ENCODE results near the gene ERC1.

Gene ERC1

DNA sequence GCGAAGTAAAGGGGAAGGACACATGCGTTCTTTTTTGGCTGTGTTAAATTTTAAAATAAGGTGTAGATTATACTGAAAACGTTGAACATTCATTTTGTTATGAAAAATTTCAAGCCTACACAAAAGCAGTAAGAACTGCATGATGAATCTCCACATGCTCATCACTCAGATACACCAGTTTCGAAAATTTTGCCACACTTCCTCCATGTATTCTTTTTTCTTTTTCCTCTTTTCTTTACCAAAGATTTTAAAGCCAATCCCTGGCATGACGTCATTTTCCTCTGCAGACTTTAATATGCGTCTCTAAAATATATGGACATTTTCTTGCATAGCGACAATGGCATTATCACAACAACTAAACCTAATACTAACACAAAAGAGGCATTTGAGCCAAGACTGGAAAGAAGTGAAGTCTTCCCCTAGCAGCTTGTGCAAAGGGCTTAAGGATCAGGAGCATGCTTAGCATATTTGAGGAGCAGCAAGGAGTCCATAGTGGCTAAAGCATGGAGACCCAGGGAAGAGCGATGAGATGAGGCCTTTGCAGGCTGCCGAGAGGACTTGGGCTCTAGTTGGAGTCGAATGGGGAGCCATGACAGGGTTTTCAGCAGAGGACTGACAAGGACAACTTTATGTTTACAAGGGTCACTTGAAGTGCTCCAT lies 111.9 kb downstream of the ERC1 start:
- Histone ChIP-seq H3K27ac (no peak overlapping the region), H3K4me1 (ENCODE audit: control insufficient read depth in 1 of 2, insufficient read depth in 1 of 2, low read depth in 1 of 2, low read length in 1 of 2) (peaks cover 8 to 19% of the 10 kb centered on the region in 2 experiments), H3K27me3 (no peaks in the 10 kb centered on the region), H3K36me3 (no peaks in the 10 kb centered on the region), H3K4me3 (ENCODE audit: low read depth in 1 of 2, low read length in 1 of 2) (no peak overlapping the region), H3K9me3 (no peaks in the 10 kb centered on the region)
- TF ChIP-seq, protein P1, sequence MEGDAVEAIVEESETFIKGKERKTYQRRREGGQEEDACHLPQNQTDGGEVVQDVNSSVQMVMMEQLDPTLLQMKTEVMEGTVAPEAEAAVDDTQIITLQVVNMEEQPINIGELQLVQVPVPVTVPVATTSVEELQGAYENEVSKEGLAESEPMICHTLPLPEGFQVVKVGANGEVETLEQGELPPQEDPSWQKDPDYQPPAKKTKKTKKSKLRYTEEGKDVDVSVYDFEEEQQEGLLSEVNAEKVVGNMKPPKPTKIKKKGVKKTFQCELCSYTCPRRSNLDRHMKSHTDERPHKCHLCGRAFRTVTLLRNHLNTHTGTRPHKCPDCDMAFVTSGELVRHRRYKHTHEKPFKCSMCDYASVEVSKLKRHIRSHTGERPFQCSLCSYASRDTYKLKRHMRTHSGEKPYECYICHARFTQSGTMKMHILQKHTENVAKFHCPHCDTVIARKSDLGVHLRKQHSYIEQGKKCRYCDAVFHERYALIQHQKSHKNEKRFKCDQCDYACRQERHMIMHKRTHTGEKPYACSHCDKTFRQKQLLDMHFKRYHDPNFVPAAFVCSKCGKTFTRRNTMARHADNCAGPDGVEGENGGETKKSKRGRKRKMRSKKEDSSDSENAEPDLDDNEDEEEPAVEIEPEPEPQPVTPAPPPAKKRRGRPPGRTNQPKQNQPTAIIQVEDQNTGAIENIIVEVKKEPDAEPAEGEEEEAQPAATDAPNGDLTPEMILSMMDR (IDR thresholded peaks at IDR 0.05) = no peak

DNA sequence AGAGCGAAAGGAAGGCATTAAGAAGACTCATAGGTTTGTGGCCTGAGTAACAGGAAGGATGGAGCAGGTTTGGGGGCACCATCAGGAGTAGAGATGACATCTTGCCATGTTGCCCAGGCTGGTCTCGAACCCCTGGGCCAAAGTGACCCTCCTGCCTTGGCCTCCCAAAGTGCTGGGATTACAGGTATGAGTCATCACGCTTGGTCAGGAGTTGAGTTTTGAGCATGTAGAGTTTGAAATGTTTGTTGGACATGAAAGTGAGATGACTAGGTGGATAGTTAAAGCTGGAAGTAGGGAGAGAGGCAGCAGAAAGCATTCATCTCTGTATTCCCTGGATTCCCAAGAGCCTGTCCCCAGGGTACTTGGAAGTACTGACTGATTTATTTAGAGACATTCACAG lies 112.6 kb downstream of the ERC1 start:
- TF ChIP-seq, protein P1 (IDR thresholded peaks at IDR 0.05) = no peak
- Histone ChIP-seq H3K9me3 (no peaks in the 10 kb centered on the region), H3K4me1 (ENCODE audit: control insufficient read depth in 1 of 2, insufficient read depth in 1 of 2, low read depth in 1 of 2, low read length in 1 of 2) (peaks cover 8 to 19% of the 10 kb centered on the region in 2 experiments), H3K27ac (no peak overlapping the region), H3K27me3 (no peaks in the 10 kb centered on the region), H3K4me3 (ENCODE audit: low read depth in 1 of 2, low read length in 1 of 2) (no peak overlapping the region), H3K36me3 (no peaks in the 10 kb centered on the region)

DNA sequence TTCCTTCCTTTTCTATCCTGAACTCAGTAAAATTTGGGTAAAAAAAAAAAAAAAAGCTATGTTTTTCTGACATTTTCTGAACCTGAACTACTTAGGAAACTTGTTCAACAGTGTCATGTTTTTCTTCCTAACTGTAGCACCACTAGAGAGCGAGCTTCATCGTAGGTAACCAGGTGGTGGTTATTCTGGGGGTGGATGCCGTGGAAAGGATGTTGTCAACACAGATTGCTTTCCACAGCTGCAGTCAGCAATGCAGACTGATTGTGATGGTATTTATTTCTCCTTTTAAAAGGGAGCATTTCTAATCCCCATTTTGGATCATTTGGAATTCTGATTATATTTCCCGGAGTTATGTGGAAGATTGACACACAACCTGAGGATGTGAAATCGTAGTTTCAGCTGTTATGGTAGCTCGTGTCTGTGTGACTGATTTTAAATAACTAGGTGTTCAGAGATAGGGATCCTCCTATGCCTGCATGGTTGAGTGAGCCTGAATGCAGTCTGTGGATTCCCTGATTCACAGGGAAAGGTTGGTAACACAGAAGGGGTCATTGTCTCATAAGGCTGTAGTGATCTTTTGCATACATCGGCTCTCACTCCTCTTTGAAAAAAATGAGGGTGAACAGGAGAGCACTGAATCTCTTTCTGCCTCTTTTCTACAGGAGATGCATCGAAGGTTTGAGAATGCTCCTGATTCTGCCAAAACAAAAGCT lies 113.2 kb downstream of the ERC1 start:
- no peaks in the 10 kb centered on the region for H3K27me3 ChIP-seq
- H3K9me3 ChIP-seq = no peaks in the 10 kb centered on the region
- no peak overlapping the region for H3K4me3 ChIP-seq (ENCODE audit: low read depth in 1 of 2, low read length in 1 of 2)
- H3K27ac ChIP-seq = no peak overlapping the region
- H3K4me1 ChIP-seq (ENCODE audit: control insufficient read depth in 1 of 2, insufficient read depth in 1 of 2, low read depth in 1 of 2, low read length in 1 of 2) = peaks cover 8 to 19% of the 10 kb centered on the region in 2 experiments
- TF ChIP-seq, protein P1 (IDR thresholded peaks at IDR 0.05) = no peak
- H3K36me3 ChIP-seq = no peaks in the 10 kb centered on the region

DNA sequence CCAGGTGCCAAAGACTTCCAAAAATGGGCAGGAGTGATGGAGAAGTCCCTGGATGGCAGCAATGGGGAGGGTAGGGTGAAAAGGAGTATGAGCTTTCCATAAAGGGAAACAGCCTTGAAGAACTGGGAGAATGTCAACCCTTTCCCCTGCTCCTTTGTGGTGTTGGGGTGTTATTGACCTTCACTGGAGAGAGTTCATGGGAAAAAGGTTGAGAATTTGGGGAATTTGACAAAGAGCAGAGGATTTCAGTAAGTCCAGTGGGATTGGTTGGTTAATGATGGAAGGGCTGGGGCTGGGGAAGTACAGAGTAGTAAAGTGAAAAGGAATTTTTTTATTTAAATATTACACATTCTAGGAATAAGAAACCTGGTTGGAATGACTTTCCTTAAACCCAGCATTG lies 116.6 kb downstream of the ERC1 start:
- Histone ChIP-seq H3K27ac (no peak overlapping the region), H3K27me3 (no peaks in the 10 kb centered on the region), H3K4me1 (ENCODE audit: control insufficient read depth in 1 of 2, insufficient read depth in 1 of 2, low read depth in 1 of 2, low read length in 1 of 2) (peaks cover 4 to 14% of the 10 kb centered on the region in 2 experiments), H3K4me3 (ENCODE audit: low read depth in 1 of 2, low read length in 1 of 2) (no peak overlapping the region), H3K9me3 (no peaks in the 10 kb centered on the region), H3K36me3 (peaks cover 6% of the 10 kb centered on the region)
- TF ChIP-seq, protein P1 (IDR thresholded peaks at IDR 0.05) = no peak

DNA sequence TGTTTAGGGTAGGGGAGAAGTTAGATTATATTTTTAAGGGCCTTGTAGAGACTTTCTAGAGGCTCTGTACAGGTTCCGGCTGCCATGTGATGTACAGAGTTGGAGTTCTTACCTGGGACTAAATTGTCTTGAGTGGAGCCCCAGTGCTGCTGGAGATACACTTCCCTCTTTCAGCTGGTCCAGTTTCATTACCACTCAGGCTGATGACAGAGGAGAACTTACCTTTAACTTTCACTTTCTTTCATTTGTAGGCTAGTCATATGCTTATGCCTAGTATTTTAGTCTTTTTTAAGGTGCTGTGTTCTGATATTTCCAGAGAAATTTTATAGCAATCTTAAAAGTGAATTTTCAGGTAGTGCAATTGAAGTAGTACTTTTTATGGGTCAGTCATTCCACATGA lies 117.3 kb downstream of the ERC1 start:
- peaks cover 6% of the 10 kb centered on the region for H3K36me3 ChIP-seq
- H3K27me3 ChIP-seq = no peaks in the 10 kb centered on the region
- H3K4me1 ChIP-seq (ENCODE audit: control insufficient read depth in 1 of 2, insufficient read depth in 1 of 2, low read depth in 1 of 2, low read length in 1 of 2) = peaks cover 0 to 9% of the 10 kb centered on the region in 2 experiments
- no peak overlapping the region for H3K4me3 ChIP-seq (ENCODE audit: low read depth in 1 of 2, low read length in 1 of 2)
- TF ChIP-seq, protein P1 (IDR thresholded peaks at IDR 0.05) = no peak
- H3K27ac ChIP-seq = no peak overlapping the region
- H3K9me3 ChIP-seq = no peaks in the 10 kb centered on the region
